ENCODE data around the gene ABLIM2.

Gene ABLIM2

DNA sequence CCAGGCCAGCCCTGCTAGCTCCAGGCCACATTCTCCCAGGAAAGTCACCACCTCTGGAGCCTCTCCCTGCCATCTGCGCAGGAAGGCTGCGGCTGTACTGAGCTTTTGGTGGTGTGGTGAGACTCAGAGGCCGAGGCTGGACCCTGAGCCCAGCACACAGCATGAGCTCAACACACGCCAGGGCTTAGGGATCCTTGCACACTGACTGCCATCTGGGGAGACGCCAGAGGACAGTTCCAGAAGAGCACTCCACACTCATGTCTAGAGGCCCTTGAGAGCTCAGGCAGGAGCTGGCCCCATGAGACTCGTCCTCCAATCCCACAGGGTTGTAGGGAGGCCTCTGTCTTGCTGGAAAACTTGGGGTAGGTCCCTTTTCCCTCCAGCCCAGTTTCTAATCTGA is 40.6 kb downstream of the ABLIM2 start:
- no peak for DNase-seq (ENCODE audit: low read depth)

DNA sequence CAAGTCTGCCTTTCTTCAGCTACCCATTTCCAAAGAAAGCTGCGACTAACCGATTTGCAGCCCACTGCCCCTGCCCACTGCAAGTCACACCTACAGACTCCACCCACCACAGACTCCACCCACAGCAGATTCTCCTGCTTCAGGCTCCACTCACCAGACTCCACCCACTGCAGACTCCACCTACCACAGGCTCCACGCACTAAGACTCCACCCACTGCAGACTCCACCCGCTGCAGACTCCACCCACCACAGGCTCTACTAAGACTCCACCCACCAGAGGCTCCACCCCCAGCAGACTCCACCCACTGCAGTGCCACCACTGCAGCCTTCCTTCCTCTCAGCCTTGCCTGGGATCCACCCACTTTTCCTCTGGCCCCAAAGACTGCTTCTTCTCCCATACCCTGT is 41.3 kb downstream of the ABLIM2 start:
- DNase-seq (ENCODE audit: low read depth): no peak

GRCh38 chr4:8115916-8116315 is 42.7 kb downstream of the ABLIM2 start:
- DNase-seq (ENCODE audit: low read depth): no peak

DNA sequence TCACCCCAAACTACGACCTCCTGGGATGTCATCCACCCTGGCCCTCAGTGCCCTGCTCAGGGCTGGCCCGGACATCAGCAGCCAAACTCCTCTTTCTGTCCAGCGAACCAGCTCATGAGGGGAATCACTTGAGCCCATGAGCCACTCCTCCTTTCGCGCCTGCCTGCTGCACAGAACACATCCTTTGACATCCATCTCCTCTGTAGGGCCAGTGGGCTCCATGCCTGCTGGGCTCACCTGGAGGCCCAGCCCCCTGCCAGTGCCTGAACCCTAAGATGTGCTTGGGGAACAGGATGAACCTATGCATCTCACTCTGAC is 43.5 kb downstream of the ABLIM2 start:
- no peak for DNase-seq (ENCODE audit: low read depth)

DNA sequence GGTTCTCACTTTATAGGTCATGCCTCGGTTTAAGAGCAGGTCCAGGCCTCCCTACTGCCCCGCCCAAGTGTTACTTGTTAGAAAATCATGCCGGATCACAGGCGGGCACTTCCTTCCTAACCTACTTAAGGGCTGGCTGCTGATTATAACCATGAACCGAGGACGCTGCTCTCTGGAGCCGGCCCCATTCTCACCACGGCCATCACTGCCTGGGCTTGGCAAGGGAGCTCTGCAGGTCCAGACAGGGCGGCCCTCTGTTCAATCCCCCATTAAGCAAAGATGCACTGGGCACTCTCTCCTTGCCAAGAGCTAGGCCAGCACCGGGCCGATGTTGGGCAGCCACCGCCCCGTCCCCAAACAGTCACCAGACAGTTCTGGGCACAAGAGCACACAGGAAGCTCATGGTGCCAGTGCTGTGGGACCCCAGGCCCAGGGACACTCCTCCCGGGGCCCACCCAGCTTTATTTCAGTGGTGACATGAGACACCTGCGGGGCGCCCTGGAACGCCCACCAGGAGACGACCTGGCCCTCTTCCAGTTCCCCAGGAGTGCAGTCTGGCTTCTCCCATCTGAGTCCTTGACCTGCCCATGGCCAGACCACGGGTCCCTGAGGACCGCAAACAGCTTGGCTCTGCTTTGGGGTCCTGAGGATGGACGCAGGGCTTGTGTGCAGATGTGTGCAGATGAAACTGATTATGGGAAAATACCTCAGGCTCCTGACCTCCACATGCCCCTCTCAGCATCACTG is 44.0 kb downstream of the ABLIM2 start:
- DNase-seq (ENCODE audit: low read depth): no peak

DNA sequence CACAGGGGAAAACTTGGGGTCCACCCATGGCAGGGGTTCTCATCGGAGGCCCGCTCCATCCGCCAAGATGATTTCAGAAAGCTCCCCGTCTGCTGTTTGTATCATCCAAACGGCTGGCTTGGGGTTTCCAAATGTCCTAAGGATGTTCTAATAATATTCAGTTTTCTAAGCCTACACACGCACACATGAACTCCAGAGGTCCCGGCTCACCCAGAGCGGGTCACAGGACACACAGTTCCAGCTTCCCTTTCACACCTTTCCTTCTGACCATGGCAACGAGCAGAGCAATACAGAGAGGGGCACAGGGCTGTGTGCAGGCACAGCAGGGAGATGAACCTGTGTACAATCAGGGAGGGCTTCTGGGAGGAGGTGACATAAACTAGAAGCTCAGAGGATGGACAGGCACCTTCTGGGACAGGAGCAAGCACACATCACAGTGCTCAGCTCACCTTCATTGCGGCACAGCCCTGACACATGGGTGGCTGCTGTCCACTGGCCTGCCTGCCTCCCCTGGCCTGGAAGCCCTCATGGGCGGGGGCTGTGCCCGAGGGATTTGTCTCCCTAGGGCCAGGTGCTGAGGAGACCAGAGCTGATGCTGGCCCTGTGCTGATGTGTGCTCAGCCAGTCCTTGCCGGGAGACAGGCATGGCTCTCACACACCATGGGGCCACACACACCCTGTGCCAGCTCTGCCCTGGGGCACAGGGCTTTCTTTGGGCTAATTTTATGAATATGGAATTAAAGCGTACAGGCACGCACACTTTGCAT is 44.8 kb downstream of the ABLIM2 start:
- no peak for DNase-seq (ENCODE audit: low read depth)

GRCh38 chr4:8112672-8113071 is 45.9 kb downstream of the ABLIM2 start:
- DNase-seq (ENCODE audit: low read depth): no peak

- no peak for DNase-seq (ENCODE audit: low read depth)
These were observed 46.5 kb downstream of the ABLIM2 start for GRCh38 chr4:8112036-8112576.

DNA sequence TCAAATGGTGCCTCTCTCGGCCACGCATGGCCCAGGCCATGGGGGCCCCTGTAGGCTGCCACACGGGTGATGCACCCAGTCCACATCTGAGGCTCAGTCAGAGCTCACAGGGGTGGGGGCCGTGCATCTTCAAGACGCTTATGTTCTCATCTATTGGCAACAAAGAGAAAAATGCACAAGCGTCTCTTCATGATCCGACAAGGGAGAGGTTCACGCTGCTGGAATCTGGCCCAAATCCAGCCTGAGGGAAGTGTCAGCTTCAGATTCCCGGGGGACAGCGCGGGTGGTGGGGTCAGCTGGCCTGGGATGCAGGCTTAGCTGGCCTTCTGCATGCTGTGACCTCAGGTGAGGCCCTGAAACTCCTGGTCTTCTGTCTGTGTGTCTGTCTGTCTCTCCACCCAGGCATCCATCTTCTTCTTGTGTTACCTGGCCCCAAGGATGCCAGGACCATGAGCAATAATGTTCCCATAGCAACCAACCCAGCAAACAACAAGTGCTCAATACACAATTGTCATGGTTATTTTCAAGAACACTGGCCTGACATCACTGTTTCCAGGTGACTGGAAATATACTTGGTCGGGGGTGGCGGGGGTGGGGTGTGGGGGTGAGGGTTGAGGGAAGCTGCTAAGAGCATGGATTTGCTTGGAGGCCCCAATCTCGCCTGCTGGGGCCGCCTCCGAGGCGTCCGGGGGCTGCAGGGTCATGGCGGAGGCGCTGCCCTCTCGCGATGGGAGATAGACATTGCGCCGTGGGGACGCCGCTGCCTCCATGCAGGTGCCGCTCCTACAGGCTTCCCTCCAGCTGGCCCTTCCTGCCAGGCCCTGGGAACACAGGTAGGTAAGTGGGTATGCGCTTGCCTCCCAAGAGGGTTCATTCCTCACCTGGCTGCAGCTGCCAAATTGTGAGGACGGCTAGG is 48.3 kb downstream of the ABLIM2 start:
- no peak for DNase-seq (ENCODE audit: low read depth)

DNA sequence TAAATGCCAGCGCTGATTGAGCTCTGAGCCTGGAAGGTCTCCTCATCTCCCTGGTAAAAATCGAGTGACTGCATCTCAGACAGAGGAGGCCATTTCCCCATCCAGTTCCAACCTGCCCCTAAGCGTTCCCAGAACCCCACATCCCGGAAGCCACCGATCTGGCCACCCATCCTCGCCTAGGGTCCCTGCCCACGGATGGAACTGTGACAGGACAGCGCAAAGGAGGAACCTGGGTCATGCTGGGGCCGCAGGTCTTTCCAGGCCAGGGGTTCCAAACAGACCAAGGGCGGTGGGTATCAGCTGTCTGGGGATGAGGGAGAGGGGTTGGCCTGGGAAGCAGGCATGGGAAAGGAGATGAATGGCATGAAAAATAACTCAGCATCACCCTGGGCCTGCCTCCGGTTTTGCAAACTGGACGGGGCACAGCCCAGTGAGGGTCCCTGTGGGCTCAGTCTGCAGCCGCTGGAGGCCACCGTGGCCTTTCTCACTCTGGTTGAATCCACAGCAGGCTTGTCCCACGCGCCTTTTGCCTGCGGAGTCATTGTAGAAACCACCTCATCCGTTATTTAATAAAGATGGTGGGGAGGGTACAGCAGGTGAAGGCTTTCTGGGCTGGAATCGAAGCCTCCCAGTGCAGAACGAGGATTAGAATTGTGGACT is 49.1 kb downstream of the ABLIM2 start:
- DNase-seq (ENCODE audit: low read depth): no peak

DNA sequence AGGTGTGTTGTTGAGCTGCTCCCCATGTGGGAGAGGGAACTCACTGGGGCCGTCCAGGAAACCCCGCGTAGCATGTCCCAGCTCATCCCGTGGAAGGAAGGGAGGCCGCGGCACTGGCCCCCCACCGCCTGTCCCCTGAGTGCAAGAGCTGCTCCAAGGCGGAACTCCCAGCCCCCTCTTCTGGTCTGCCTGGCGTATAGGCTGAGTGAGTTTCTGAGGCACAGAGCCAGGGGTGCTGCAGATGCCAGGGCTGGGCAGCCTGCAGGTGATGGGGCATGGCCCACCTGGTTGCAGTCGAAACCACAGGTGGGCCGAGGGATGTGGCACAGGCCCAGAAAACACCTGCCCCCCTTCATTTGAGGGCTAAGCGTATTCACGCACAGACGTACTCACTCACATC is 49.6 kb downstream of the ABLIM2 start:
- no peak for DNase-seq (ENCODE audit: low read depth)

DNA sequence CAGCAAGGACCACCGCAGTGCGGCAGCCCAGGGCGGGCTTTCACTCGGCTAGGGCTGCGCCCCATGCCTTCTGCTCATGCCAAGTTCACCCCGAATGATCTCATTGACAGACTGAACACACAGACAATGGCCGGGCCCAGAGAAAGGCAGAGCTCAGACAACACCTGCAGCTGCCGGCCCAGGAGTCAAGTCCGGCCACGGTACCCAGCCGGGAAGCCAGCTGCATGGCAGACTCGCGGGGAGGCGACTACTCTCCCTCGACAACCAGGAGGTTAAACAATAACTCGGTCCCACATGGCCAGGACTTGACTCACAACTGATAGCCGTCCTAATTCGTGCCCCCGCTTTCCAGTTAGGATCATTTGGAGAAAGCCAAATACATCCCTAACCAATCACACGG is 50.4 kb downstream of the ABLIM2 start:
- DNase-seq (ENCODE audit: low read depth): no peak

- no peak for DNase-seq (ENCODE audit: low read depth)
These were observed 51.4 kb downstream of the ABLIM2 start for GRCh38 chr4:8107146-8107657.

- DNase-seq (ENCODE audit: low read depth): no peak
These were observed 52.1 kb downstream of the ABLIM2 start for GRCh38 chr4:8106451-8107025.

DNA sequence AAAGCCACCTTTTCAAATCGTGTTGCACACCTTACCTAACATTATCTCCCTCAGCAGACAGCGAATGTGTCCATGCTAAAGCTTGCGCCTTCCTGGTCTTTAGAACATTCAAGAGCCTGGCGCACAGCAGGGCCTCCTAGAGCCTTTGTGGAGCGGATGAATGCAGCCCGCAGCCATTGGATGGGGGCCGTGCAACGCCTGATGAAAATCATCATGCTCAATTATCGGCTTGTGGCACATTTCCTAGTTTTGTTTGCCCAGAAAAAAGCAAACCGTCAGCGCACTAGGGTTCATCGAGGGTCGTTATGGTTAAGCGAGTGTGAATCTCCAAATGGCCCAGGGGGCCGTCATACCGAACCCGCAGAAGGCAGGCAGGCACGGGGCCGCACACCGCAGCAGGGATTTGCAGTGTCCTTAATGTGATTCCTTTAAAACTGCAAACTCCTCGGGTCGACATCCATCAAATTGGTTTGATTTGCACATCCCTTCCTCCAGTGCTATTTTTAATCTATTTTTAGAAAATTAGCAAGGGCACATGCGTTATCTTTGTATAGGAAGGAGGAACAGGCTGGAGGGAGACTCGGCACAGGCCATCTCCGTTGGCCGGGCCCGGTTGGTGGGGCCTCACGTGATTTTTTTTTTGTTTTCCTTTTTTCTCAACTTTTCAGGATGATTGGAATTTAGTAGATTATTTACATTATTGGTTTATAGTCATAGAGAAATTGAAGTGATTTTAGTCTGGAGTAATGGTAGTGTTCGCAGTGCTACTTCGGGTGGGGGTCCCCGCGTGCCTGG is 53.1 kb downstream of the ABLIM2 start:
- DNase-seq (ENCODE audit: low read depth): no peak

GRCh38 chr4:8104491-8105305 is 53.9 kb downstream of the ABLIM2 start:
- no peak for DNase-seq (ENCODE audit: low read depth)

GRCh38 chr4:8103421-8104390 is 54.9 kb downstream of the ABLIM2 start:
- no peak for DNase-seq (ENCODE audit: low read depth)

DNA sequence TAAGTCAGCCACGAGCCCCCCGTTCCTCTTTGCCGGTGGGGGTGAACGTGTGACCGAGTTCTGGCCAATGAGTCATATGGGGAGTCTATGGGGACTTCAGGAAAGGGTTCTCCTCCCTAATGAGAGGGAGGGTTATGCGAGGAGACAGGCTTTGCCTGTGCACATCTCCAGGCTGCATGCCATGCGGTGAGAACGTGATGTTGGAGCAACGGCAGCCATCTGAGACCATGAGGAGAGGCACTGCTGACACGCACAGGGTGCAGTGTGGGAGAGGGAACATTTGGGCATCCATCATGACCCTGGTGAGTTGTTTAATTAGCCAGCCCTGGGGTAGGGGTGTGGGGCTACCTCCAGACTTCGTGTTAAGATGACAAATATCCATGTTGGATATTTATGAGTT is 55.8 kb downstream of the ABLIM2 start:
- no peak for DNase-seq (ENCODE audit: low read depth)

GRCh38 chr4:8102076-8102355 is 56.6 kb downstream of the ABLIM2 start:
- DNase-seq (ENCODE audit: low read depth): no peak

Data from fibroblast of gingiva (primary cell).